HG02938 (cell line): ENCODE results near the gene KCNT1.

ENCODE experiments used
- ATAC-seq: cut with Tn5 transposase; IDR thresholded peaks from one replicate; pipeline ENCODE4 v1.9.1; 2021; ENCODE audit warnings: mild to moderate bottlenecking, moderate library complexity; ENCODE audit not compliant: unreplicated experiment

Gene KCNT1

DNA sequence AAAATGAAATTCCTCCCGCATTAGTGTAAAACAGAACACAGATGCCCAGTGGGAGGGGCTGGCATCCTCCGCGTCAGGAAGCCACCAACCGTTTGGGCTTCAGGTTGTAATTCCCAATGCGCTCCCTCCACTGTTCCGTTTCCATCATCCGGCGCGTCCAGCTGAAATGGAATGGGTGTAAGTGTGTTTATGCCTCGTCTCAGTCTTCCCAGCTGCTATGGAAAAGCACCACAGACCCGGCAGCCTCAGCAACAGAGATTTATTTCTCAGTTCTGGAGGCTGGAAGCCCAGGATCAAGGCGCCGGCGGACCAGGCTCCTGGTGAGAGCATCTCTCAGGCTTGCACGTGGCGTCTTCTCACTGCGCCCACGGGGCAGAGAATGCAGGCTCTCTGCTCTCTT, 20.4 kb downstream of the KCNT1 start:
- no peak for ATAC-seq

DNA sequence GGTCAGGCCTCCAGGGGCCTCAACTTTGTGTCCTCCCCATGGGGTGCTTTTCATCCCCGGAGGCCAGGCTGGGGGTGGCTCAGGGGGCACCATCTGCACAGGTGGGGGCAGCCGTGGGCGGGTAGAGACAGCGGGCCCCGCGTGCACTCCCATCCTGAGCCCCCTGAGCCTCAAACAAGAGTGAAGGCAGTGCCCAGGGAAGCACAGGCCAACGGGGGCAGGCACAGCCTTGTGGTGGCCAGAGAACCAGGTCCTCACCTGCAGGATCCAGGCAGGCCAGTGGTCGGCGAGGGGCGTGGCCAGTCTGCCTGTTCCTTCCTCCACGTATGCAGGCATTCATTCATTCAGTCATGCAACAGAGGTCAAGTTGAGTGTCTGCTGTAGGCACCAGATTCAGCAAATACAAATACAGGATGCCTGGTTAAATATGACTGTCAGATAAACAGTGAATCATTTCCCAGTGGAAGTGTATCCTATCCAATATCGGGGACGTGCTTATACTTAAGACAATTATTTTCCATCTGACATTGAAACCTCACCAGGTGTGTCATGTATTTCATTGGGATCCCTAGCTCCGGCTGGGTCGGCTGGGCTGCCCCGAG, 22.3 kb downstream of the KCNT1 start:
- ATAC-seq = no peak

DNA sequence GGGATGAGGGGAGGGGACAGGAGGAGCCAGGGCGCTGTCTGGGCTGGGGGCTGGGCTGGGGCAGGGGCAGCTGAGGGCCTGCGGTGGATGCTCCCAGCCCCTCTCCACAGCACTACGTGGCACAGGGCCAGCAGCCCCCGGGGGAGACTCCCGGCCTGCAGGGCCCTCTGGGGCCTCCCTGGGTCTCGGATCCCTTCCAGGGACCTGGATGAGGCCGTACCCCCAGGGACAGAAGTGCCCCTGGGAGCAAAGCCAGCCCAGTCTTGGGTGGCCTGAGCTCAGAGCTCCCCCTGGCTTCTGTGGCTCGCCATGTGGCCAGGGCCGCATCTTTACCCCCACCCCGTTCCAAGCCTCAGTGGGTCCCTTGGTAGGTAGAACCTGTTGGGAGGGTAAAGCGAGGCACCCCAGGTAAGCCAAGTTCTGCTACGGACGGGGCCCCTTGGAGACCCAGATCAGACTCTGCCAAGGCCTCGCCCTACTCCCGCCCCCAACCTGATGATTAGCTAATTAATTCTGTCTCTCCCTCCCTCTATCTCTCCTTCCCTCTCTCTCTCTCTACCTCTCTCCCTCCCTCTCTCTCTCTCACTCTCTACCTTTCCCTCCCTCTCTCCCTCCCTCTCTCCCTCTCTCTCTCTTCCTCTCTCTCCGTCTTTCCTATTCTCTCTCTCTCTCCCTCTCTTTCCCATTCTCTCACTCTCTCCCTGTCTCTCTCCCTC, 24.3 kb downstream of the KCNT1 start:
- no peak for ATAC-seq

DNA sequence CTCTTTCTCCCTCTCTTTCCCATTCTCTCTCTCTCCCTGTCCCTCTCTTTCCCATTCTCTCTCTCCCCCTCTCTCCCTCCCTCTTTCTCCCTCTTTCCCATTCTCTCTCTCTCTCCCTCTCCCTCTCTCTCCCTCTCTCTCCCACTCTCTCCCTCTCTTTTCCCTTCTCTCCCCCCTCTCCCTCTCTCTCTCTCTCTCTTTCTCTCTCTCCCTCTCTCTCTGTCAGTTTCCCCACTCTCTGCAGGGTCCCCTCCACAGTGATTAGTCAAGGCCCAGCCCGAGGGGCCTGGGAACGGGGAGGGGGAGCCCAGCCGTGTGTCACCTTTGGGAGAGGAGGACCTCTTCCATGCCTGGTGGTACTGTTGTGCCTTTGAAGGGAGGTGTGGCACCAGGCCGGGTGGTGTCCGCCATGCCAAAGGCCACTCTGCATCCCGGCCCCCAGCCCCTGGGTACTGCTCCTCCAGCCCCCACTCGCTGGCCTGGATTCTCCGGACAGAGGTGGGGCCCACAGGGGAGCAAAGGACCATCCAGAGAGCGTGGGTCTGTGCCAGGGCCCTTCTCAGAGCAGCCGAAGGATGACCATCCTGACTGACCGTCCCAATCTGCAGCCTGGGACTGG, 25.4 kb downstream of the KCNT1 start:
- no peak for ATAC-seq

DNA sequence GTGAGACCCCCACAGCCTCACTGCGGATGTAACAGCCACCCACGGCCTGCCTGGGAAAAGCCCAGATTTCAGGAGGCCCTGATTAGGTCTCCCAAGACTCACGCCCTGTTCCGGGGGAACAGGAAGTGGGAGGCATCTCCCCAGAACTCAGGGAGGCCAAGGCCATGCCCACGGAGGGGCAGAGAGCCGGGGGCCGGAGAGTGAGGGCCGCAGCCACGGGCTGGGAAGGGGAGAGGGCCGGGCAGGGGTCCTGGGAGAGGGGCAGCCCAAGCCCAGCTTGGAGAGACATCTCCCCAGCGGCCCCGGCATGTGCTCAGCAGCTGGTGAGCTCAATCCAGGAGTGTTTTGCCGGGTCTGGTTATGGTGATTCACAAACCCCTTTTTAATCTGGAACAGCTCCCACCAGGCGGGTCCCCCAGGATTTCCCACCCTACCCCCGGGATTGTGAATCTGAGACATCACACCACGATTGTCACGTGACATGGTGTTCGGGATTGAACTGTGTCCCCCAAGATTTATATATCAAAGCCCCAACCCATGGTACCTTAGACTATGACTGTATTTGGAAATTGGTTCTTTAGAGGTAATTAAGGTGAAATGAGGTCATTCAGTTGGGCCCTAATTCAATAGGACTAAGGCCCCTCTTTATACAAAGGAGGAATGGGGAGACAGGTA, 26.6 kb downstream of the KCNT1 start:
- no peak for ATAC-seq

DNA sequence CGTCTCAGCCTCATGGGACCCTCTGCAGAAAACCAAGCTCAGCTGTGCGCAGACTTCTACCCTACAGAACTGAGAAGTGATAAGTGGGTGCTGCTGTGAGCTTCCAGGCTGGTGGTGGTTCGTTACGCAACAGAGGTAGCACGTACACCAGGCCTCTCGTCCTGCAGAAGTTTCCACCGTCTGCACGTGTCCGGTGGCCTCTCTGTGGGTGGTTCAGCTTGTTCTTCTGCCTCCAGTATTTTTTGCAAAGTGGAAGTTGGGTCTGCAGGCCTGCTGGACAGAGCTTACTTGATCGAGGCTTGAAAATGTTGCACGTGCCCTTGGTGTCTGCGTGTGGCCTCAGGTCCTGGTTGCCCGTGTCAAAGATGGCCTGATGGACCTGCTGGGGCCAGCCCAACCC, 27.5 kb downstream of the KCNT1 start:
- ATAC-seq = no peak

DNA sequence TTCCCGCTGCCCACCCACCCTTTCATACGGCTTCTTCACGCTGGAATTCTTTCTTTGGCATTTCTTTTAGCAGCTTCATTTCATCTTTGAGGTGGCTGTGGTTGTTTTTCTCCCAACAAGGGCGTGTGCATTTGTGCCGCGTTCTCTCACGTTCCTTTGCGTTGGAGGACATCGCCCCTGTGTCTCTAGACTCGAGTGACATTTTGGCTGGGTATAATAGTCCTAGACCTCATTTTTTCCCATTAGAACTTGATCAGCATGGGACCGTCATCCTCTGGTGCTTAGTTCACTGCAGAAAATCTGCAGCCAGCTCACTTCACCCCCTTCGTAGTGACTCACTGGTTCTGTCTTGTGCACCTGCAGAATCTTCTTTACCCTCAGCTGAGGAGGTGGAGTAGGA, 29.5 kb downstream of the KCNT1 start:
- ATAC-seq = no peak

DNA sequence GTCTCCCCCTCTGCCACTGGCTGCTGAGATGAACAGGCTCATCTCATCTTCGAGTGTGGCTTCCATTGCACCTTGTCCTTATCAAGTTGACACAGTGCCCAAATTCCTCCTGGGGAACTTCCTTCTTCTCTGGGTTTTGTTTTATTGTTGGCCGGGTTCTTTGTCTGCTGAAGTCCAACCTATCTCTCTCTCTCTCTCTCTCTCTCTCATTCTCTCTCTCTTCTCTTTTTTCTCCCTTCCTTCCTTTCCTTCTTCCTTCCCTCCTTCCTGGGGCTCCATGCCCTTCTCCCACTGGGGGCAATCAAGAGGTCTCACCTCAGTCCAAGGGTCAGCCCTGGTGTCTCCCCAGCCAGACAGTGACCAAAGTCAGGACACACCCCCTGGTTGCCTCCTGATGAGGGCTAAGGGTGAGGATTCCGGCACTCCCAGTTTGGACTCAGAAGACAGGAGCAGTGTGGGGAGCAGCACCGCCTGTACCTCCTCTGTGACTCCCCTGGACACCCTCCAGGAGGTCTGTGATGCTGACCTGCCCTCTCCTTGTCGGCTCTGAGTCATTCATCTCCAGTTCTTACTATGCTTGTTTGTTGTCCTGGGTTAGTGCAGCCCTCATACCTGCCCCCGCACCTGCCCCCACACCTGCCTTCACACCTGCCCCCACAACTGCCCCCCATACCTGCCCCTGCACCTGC, 30.7 kb downstream of the KCNT1 start:
- no peak for ATAC-seq

DNA sequence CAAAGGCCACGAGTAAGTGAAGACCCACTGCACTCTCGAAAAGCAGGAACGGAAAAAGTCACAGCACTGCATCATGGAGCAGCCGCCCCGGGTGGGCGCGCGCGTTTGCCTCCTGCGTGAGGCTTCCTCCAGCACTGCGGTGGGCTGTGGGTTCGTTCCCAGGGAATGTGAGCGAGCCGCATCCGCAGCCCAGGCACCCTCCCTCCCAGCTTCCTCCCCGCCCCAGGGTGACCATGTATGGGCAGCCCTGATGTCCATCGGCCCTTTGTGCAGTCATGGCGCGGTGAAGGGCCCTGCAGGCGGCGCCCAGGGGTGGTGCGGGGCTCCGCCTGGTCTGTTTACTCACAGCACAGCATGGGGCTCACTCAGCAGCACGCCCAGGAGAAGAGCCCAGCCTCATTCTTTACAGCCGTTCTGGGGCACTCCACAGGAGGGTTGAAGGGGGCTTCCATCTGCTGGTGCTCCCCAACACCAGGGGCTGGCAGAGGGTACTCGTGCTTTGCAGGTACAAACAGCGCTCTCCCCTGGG, 32.7 kb downstream of the KCNT1 start:
- no peak for ATAC-seq

DNA sequence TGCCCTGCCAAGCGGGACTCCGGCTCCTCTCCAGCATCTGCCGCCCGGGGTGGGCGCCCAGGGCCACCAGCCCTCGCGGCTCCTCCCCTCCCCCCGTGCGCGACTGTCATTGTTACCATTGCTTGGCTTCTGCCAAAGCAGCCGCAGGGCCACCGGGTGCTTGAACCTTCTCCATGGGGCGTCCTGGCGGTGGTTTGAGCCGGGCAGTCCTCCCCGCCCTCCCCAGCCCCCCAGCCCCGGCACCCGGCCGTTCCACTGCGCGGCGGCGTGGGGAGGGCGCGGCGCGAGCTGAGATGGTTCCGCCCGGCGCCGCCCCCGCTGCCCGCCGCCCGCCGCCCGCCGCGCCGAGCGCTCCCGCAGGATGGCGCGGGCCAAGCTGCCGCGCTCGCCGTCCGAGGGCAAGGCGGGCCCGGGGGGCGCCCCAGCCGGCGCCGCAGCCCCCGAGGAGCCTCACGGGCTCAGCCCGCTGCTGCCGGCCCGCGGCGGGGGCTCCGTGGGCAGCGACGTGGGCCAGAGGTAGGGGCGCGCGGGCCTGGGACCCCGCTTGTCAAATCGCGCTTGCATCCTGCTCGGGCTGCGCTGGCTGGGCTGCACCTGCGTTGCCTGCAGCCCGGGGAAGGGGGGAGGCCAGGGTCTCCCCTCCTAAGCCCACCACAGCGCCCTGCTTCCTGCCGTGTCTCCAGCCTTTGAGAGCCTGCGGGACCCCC, 34.4 kb downstream of the KCNT1 start:
- ATAC-seq = no peak

DNA sequence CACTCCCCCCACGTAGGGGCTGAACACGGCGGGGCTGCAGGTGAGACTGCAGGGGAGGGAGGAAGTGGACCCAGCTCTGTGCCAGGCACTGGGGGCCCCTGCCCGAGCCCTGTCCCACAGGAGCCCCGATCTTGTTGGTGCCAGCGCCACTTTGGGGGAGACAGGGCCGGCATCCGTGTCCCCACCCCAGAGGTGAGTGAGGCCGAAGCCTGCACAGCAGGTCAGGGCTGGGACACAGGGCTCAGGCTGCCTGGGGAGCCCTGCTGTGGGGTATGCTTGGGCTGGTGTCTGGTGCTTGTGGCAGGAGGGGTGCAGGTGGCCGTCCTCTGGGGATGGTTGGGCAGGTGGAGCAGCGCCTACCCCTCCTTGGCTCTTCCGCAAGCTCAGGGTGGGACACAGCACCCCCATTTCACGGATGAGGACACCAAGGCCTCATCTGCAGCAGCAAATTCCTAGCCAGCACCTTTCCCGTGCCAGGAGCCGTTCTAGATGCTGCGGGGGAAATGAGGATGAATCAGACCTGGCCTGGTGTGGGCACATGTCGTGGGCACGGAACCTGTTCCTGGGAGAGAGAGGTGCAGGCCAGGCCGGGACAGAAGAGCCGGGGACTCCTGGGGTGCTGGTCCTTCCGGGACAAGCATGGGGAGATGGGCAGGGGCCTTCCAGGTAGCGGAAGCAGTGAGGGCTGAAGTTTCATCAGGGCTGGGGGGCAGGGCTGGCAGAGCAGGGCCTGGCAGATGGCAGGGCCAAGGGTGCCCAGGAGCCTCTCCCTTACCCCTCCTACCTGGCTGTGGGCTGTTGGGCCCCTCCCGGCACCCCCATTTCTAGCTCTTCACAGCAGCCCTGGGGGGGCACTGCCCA, 35.2 kb downstream of the KCNT1 start:
- ATAC-seq = no peak

DNA sequence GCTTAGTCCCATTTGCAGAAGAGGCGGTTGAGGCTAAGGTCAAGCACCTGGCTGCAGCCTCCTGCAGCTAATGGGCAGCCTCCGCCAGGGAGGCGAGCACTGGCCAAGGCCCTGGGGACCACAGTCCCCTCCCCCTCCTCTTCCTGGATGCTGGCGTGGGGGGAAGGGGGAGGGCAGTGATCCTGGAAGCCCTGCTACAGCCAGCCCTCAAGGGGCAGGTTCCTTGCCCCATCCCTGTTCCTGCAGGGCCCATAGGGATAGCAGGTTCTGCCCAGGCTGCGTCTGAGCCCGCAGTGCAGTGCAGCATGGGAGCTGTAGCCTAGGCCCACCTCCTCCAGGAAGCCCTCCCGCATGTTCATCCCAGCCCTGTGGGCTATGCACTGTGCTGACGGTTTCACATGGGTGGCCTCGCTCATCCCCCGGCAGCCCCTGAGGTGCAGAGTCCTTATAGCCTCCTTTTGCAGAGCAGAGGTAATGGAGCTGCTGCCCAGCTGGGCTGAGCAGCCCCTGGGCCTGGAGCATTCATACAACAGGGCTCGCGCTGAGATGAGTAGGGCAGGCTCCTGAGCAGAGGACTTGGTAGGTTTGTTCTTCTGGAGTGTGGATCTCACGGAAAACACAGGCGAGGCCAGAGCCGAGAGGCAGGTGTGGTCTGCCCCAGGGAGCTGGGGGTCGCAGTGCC, 36.0 kb downstream of the KCNT1 start:
- no peak for ATAC-seq

DNA sequence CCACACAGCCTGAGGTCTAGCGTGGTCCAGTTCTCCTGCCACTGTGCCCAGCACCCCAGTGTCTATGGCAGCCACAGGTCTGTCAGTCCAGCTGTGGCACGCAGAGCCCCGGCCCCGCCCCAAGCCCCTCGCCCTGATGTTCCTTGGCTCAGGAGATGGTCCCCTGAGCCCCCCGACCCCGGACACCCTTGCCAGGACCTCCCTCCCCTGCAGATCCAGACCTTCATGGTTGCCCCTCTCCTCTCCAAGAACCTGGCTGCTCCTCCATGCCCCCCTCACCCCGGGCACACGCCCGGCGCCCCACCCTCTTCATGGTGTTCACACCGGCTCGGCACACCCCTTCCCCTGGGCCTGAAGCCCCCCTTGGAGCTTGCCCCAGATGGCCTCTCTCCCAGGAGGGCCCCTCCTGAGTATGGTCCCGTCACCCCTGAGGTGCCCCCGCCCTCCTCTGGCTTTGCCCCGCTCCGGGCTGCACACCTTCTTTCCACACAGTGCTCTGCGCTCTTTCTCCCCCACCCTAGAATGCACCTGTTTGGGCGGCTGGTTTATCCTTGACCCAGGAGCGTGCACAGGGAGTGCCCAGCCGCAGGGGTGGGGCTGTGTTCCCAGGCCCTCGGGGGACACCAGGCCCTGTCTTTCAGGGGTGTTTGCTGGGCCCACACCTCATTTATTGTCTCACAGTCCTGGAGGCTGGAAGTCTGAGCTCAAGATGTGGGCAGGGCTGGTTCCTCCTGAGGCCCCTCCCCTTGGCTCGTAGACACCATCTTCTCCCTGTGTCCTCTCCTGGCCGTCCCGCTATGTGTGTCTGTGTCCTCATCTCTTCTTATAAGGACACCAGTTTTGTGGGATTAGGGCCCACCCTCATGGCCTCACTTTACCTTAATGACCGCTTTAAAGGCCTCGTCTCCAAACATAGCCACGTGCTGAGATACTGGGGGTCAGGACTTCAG, 37.6 kb downstream of the KCNT1 start:
- no peak for ATAC-seq

DNA sequence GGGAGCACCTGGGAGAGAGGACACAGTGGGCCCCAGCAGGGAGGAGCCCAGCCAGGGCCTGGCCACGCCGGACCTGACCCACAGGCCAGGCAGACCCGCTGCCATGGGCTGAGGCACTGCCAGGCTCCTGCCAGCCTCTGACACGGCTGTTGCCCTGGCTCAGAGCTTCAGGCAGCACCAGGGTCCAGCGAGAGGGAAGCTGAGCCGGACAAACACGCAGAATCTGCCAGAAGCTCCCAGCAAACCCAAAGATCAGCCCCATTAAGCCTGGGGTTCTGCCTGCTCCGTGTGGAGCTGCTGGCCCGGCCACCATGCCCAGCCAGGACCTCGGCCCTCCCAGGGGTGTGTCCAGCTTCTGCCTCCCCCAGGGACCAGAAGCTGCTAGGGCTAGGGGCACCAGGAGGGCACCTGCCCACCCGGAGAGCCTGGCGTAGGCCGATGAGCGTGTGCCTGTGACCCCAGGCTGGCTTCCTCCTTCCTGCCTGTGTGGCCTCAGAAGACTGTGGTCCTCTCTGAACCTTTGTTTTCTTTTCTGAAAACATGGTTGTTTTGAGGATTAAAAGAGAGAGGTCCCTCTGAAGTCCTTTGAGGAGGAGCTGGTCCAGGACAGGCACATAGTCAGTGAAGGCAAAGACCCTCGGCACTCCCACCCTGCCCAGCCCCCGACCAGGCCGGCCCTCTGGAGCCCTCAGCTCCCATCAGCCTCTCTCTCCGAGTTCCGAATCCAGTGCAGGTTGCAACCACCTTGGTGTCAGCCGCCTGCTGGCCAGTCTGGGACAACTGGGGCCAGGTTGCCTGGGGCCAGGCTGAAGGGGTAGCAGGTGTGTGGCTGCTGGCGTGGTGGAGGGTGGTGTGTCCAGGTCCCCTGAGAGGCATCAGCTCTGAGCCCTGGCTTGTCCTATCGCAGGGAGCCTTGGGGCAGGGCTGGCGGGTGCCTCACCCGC, 39.6 kb downstream of the KCNT1 start:
- ATAC-seq = no peak

DNA sequence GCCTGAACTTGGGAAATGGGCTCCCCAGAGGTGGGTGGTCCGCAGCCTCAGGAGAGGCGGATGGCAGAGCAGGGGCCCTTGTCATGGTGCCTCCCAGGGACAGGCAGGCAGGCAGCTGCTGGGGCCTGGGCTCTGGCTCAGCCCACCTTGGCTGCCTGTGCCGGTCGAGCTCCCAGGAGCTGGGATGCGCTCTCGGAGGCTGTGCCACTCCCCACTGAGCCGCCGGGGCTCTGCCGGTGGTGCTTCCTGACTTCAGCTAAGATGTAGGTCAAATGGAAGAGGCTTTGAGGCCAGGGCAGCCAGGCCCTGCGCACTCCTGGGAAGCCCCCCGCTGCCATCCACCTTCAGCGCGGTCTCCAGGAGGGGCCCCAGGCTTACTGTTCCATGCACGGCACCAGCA, 41.0 kb downstream of the KCNT1 start:
- no peak for ATAC-seq

DNA sequence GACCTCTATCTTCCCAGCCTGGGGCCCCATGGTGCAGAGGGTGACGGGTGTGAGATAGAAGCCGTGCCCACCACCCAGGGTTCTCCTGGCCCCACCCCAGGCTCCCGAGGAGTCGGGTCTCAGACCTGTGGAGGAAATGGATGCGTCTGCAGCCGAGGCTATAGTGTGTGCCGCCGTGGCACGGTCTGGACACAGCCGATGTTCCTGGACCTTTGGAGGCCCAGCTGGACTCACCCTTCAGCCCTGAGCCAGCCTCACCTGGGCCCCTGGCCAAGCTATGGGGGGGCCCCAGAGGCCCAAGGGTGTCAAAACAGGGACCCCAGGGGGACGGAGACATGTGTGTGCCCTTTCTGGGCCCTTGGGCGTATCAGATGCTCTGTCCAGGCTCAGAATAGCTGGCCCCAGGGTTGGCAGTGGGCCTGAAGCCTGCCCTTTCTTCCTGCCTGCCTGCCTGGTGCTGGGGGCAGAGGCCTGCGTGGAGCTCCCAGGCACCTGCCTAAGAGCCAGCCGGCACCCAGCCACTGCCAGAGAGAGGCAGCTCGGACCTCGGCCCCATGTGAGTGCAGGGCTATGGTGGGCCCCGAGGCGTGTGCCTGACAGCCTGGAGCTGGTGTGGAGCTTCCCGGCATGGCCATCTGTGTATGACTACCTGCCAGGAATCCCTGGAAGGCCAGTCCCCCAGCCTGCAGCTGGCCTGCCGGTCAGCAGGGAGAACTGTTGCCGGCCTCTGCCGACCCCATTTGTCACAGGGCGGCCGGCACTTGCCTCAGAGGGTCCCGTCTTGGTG, 41.8 kb downstream of the KCNT1 start:
- no peak for ATAC-seq
